Kidney capillary endothelial cell (primary cell): ENCODE results near the gene STAT5B.
"Not testable (repeated sequence)": the region's sequence is repeated elsewhere in the genome, so short reads cannot be mapped to it uniquely, and the experiment has no call there.

Experiments
- DNase-seq: peaks from one replicate; pipeline ENCODE4 v3.0.0-alpha.2; 2018; ENCODE audit warnings: low spot score

The STAT5B gene

DNA sequence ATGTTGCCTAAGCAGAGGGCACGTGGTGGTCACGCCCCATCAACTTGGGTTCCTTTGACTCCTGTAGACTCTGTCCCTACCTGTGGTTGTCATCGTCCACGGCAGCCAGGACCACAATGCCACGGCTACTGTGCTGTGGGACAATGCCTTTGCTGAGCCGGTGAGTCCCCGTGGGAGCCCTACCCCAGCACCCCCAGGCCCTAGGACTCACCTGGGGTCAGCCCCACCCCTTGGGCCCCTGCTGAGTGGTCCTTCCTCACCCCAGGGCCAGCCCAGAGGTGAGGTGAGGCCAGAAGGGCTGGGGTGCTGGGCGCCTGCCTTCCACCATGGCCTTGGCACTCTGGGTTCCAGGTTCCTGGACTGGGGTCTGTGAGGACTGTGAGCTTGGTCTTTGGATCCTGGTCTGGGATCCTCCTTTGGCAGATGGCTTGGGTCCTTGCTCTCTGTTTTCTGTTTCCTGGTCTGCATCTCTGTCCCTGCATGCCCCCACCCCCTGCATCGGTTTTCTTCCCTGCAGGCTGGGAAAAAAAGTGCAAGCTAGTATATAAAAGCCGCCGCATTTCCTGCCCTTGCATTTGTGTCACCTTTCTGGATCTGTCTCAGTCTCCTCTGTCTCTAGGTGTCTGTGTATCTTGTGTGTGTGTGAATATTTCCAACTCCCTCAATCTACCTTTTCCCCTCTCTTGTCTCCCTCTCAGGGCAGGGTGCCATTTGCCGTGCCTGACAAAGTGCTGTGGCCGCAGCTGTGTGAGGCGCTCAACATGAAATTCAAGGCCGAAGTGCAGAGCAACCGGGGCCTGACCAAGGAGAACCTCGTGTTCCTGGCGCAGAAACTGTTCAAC lies 29.6 kb upstream of the STAT5B start:
- no peak for DNase-seq

DNA sequence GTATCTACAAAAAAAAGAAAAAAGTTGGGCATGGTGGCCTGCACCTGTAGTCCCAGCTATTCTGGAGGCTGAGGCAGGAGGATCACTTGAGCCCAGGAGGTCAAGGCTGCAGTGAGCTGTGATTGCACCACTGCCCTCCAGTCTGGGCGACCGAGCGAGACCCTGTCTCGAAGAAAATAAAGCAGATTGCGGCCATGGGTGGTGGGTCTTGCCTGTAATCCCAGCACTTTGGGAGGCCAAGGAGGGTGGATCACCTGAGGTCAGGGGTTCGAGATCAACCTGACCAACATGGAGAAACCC lies 28.8 kb upstream of the STAT5B start:
- not testable (repeated sequence) for DNase-seq

GRCh38 chr17:42304187-42305030 lies 28.2 kb upstream of the STAT5B start:
- DNase-seq = no peak

GRCh38 chr17:42303694-42304093 lies 27.5 kb upstream of the STAT5B start:
- no peak for DNase-seq

GRCh38 chr17:42301022-42301421 lies 24.8 kb upstream of the STAT5B start:
- no peak for DNase-seq

DNA sequence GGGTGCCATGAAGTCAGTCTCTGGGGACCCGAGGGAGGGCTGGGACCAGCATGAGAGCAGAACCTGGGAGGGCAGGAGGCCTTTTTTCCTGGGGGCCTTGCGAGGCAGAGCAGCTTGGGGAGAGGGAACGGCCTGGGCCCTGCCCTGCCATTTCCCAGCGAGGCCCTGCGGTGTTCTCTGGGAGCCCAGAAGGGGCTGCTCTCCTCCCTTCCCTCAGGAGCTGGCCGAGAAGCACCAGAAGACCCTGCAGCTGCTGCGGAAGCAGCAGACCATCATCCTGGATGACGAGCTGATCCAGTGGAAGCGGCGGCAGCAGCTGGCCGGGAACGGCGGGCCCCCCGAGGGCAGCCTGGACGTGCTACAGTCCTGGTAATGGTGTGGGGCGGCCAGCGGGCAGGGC lies 23.7 kb upstream of the STAT5B start:
- not testable (repeated sequence) for DNase-seq

DNA sequence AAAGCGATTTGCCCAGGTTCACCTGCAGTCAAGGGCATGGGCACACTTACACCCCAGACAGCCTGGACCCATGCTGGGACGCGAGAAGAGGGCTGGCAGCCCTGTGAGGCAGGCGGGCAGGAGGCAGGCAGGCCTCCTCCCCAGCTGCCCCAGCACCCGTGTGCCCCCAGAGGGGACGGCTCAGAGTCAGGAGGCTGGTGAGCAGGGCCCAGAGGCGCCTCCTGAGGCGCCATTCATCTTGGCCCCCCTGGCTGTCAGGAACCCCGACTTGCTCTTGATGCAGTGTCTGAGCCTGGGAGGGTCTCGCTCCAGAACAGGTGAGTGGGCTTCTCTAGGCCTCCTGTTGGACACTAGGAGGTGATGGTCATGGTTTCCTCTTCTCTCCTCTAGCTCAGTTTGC lies 23.2 kb upstream of the STAT5B start:
- DNase-seq = not testable (repeated sequence)

DNA sequence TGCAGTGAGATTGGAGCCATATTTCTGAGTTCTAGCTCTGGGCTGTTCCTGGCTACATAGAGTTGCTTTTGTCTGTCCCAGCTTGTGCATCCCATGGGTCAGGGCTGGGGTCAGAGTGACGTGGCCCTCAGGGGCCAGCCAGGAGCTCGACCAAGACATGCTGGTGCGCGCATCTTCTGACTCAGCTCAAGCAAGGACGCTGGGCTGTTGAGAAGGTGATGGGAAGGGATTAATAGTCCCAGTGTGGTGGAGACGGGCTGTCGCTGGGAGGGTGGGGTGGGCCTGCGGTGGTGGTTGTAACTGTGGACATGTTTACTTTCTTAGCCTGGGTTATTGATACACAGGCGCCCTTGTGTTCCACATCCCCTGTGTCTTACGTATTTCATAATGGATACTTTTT lies 21.6 kb upstream of the STAT5B start:
- not testable (repeated sequence) for DNase-seq

GRCh38 chr17:42296012-42296411 lies 19.8 kb upstream of the STAT5B start:
- DNase-seq = no peak

DNA sequence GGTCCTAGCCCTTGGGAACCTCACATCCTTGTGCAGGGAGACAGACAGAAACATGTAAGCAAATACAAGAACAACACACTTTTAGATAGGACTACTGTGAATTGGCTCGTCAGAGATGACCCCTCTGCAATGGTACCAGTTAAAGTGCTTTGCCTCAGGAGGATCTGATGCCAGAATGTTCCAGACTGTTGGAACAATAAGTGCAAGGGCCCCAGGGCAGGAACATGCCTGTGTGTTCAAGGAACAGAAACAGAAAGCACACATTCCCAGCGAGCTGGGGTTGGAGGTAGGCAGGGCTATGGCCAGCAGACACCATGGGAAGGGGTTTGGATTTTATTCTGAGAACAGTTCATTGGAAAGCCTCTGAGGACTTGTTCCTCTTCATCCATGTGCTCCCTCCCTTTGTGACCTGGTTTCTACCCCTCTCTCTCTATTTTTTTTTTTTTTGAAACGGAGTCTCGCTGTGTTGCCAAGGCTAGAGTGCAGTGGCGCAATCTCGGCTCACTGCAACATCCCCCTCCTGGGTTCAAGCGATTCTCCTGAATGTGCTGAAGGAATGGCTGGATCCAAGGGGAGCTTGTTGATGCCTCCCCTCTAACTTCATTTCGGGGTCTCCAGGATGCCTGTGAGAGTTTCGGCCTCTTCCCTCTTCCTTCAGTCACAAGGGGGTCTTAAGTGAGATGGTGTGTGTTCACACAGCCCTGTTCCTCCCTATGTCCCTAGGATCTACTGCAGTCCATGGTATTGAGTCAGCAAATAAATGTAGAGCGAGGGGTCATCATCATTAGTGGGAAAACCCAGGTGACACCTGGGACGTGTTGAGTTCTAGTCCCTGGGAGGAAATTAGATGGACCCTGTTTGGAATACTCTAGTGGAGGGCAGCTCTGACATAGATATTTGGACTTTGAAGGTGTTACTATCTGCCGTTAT lies 18.5 kb upstream of the STAT5B start:
- DNase-seq = no peak

GRCh38 chr17:42291129-42291528 lies 14.9 kb upstream of the STAT5B start:
- peak; percentile 54 for DNase-seq

GRCh38 chr17:42290577-42290976 lies 14.4 kb upstream of the STAT5B start:
- DNase-seq = no peak

DNA sequence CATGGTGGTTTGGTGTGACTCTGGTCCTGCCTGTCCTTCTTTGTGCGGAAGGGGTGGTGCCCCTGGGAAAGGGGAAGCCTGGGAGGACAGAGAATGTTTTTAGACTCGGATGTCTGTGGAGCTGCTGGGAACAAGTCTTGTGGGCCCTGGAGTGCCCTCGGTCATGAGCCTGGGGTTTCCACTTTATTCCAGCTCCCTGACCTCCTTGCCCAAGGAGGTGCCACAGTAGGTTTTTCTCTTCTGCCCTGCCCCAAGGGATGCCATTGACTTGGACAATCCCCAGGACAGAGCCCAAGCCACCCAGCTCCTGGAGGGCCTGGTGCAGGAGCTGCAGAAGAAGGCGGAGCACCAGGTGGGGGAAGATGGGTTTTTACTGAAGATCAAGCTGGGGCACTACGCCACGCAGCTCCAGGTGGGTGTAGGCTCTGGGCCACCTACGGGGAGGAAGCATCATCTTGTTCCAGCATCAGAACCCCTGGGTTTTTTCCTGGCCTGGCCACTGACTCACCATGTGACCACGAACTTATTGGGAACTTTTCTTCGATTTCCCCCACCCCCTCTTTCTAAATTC lies 13.5 kb upstream of the STAT5B start:
- DNase-seq = no peak

DNA sequence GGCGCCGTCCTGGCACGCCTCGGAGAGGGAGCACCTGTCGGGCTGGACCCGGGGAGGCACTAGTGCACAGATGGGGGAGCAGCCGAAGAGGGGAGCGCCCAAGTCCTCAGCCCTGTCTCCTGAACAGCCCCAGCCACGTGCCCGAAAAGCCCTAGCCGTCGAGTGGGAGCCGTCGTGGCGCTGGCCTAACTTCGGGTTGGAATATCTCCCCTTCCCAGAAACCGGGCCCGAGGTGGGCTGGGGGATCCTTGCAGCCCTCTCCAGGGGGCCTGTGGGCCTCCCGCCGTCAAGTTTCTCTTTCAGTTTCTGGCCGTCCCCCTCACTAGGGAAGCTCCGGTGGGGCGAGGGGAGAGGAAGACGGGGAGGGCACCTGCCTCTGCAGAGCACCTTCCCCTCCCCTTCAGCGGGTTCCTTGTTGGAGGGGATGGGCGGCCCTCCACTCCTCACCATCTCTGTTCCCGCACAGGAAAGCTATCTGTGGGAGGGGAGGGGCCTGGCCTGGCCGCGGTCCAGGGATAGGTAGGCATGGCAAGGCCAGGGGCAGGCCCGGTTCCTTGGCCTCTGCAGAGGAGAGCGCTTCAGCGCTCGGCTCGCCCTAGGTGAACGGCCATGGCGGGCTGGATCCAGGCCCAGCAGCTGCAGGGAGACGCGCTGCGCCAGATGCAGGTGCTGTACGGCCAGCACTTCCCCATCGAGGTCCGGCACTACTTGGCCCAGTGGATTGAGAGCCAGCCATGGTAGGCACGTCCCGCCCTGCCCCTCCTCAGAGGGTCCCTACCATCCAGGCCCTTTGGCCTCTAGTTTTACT lies 12.8 kb upstream of the STAT5B start:
- no peak for DNase-seq

DNA sequence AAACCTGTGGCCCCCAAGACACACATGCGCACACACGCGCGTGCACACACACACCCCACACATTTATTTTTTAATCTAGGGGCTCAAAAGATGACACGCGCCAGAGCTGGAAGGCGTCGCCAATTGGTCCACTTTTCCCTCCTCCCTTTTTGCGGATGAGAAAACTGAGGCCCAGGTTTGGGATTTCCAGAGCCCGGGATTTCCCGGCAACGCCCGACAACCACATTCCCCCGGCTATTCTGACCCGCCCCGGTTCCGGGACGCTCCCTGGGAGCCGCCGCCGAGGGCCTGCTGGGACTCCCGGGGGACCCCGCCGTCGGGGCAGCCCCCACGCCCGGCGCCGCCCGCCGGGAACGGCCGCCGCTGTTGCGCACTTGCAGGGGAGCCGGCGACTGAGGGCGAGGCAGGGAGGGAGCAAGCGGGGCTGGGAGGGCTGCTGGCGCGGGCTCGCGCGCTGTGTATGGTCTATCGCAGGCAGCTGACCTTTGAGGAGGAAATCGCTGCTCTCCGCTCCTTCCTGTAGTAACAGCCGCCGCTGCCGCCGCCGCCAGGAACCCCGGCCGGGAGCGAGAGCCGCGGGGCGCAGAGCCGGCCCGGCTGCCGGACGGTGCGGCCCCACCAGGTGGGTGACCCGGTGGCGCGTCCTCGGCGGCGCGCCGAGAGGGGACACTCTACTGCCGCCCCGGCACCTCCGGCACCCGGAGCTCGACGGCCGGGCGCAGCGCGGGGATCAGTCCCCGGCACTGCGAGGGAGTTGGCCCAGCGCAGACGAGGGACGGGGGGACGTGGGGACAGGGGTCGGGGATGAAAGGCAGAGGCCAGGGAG lies 12.0 kb upstream of the STAT5B start, which contains the start of gene STAT5A:
Gene STAT5A (plus strand): TSS at position 522 of the 826 bp plus-strand sequence. CDS start 914 bp downstream, outside the sequence.
- DNase-seq = peak; percentile 75

DNA sequence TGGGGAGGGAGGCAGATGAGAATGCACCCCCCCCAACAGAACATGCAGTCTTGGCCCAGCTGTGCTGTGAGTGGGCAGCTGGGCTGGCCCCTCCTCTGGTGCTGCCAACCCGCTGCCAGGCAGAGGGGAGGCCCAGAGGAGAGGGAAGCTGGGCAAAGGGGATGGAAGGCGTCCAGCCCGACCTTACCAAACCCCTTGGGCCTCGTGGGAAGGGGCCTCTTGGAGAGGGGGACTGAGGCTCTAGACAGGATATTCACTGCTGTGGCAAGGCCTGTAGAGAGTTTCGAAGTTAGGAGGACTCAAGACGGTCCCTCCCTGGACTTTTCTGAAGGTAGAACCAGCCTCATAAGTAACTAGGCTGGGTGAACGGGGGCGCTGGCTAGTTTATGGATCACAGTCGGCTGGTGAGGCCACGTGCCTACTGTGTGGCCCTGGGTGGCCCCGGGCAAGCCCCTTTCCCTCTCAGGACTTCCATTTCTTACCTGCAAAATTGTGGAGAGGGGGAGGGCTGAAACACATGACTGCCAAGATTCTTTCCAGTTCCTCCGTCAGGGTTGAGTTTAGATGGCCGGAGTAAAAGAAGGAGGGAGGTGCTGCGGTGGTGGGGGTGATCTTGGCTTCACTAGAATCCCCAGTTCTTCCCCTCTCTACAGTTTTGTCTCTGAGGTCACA lies 11.2 kb upstream of the STAT5B start:
- DNase-seq = no peak

GRCh38 chr17:42286411-42287221 lies 10.4 kb upstream of the STAT5B start:
- DNase-seq = no peak

- DNase-seq = no peak
Observed at GRCh38 chr17:42285346-42286050, 9.3 kb upstream of the STAT5B start.
